NCI-H526 treated with DMSO at 0.1 percent for 48 hours (cell line): ENCODE measurements around the gene PPM1F.

Experiments used
- DNase-seq: peaks from one replicate; lab custom pipeline; 2025; lab: John Stamatoyannopoulos, UW

The PPM1F gene

DNA sequence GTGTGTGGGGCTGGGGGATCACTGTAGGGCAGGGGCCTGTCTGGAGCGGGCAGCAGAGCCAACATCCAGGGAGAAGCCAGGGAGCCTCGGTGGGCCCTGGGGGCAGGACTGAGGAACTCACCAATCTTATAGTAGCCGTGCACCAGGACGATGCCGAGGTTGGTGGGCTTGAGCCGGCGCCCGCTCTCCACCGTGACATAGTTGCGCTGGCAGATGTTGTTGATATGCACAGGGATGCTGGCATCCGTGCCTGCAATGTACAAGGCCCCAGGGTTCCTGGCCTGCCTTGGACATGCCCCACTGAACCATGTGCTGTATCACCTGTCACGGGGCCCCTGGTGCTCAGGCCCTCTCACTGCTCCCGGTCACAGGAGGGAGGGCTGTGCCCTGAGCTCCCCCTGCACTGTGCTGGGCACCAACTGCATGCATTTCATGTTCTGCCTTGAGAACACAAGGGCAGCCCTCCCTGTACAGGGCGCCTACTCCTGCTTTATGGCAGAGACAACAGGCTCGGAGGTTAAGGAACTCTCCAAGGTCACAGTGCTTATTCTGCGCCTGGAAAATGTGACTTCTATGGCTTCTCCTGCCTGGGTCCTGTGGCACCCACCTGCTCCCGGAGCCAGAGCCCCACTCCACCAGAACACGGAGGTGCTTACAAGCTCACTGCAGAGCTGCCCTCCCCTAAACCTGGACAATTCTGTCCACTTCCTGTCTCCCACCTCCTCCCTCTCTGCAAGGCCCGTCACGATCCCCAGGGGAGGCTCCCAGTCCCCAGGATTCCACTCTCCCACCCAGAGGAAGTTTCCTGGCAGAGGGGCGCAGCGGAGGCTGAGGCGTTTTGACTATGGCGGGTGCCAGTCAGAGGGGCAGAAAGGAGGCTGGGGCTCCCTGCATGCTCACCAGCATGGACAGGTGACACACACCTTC, 7.8 kb upstream of the PPM1F start:
- no peak for DNase-seq

DNA sequence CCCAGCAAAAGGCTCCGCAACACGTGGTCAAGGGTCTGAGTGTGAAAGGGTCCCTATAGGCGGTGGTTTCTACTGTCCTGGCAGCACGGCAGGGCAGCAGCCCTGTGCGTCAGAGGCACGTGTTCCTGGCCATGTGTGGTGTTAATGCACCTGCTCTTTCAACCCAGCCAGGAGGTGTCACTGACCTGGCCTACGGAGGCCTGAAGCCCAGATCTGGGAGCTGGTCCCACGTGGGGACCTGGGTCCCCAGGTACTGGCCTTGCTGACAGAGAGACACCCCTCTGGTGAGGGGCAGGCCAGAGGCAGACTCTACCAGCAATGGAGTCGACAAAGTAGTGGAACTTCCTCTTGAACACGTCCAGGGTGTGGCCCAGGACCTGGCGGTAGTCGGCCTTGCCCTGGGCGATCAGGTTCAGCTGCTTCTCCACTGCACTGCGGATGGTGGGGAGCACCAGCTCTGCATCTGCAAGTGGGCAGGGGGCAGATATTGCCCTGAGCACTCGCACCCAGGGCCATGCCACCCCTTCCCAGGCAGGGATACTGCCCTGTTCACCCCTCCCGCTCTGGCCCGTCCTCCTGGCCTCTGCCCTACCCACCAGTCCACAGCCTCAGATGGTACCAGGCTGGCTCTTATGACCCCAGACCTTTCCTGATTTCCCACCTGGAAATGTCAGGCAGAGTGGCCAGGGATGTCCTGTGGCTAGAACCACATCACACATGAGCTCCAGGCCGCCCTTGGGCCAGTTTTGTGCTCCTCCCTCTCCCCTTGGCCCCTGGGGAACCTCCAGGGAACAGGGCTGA, 6.8 kb upstream of the PPM1F start:
- no peak for DNase-seq

DNA sequence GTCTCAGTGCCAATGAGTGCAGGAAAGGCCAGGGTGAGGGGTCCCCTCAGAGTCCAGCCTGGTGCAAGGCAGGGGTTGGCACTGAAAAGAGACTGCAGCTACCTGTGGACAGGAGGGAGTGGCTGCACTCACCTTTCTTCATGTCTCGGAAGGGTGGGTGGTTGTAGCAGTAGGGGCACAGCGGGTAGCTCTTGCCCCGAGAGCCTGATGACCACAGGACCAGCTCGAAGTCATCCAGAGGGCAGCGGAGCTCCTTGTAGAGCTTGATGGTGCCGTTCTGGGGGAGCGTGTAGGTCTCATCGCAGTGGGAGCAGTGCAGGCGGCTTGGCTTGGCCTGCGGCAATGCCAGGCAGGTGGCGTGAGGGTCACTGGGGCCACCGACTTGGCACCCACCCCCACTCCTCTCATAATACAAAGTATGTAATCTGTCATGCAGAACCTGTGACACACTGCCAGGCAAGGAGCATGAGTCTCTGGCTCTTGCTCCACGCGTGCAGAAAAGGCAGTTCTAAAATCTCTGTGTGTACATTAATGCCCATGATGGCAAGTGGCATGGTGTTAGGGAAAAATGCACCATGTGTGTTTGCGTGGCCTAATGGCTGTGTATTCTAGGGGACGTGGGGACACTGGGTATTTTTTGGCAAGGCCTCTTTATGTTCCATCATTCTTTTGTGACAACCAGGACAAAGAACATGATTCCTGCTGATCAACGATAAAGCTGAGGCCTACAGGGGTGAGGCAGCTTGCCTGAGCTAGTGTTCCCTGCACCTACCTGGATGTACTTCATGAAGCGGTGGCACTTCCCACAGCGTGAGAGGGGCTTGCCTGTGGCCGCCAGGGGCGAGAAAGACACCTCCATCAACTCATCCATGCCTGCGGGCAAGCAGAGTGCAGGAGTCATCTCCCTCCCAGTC, 6.0 kb upstream of the PPM1F start:
- no peak for DNase-seq

DNA sequence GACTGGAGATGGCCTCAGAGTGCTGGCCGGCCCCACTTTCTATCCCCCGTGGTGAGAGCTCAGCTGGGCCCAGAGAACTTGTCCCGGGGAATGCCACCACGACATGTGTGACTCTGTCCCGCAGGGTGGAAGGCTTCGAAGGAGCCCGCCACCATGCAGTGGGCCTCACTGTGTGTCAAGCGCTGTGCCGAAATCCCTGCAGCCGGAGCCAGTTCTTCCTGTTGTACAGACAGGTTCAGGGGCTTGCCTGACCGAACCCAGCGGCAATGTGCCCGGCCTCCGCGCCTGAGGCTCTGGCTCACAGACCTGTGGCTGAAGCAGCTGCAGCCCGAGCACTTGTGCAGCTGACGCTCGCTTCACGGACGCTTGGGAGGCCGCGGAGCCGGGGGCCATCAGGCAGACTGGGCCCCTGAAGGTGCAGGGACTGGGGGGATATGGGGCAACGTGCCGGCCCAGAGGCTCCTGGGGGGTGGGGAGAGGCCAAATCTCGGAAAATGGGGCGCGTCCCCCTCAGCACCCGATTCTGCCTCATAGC, 650 bp downstream of the PPM1F start:
- no peak for DNase-seq

DNA sequence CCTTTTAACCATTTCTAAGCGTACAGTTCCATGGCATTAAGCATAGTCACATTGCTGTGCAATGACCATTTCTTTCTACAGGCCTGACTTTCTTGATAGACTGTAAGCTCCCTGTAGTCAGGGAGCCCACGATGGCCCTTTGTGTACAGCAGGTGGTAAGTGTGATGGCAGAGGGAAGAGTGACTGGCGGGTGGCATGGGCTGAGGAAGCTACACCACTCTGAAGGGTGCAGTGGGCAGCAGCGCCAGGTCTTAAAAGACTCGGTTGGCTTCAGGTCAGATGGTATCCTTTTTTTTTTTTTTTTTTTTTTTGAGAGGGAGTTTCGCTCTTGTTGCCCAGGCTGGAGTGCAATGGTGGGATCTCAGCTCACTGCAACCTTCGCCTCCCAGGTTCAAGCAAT, 1.6 kb downstream of the PPM1F start:
- DNase-seq: no peak

DNA sequence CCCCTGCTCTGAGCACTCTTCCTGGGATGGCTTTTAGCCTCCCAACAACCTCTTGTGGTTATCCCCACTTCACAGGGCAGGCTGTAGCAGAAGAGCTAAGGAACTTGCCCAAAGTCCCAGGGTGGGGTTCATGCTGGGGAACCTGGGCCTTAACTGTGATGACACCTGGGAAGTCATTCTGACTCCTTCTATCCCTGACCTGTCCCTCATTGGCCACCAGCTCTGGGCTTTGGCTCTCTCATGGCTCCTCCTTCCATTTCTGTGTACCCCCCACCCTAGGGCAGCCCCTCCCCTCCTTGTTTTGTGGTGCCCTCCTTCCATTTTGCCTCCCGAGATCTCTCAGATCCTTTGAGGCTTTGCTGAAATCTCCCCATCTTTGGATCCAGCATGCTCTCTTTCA, 2.7 kb downstream of the PPM1F start:
- no peak for DNase-seq

DNA sequence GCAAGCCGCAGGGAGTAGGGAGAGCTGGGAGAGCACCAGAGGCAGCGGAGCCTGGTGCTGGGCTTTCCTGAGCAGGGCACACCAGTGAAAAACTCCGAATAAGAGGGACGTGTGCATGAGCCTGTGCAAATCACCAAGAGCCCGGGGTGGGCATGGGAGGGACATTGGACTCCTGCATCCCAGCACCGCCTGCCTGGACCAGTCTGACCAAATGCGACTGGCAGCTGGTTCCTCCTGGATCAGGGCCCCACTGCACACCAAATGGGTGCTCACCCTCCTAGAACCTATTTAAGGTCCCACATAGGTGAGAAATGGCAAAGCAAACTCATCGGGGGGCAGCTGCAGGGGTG, 3.1 kb downstream of the PPM1F start:
- DNase-seq: no peak

DNA sequence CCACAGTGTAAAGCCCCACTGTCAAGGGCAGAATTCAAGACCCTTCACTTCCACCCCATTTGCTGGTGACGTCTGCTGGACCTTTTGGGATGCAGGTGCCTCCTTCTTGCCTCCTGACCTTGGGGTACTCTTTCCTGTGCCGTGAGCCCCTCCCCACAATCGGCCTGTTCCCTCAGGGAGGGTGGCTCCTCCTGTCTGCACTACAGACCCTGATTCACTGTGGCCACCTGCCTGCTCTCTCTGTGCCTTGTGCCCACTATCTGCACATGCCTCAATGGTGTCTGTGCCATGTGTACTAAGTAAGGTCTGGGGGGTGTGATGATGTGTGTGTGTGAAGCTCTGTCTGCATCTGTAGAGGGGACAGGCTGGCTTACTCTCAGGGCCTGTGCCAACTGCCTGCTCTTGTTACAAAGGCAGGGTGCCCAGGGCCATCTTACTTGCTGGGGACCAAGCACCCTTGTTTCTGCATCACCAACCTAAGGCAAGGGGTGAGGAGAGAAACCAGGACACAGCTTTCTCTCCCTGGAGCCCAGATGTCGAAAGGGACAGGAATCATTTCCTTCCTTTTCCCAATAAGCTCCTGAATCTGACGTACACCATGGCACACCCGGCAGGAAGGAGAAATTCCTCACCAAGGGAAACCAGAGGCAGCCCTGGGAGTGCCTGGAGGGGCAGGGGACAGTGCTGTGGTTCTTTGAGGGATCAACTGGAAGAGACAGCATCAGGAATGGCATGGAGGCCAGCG, 3.7 kb downstream of the PPM1F start:
- DNase-seq: no peak

DNA sequence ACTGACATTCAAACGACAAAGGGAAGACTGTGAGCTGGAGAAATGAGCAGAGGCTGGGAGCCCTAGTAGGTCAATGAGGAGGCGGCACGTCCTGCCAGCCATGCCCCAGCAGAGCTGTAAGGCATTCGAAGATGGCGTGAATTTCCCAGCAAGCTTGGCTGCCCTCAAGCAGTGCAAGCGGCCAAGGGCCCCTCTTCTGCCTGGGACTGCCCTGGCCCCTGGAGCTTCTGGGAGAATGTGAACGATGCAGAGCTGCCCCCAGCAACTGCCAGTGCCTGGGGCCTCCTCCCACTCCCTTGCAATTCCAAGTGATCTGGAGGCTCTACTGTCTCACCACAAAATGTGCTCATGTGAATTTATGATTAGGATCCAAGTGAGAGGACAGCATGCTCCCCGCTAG, 4.3 kb downstream of the PPM1F start:
- DNase-seq: no peak

DNA sequence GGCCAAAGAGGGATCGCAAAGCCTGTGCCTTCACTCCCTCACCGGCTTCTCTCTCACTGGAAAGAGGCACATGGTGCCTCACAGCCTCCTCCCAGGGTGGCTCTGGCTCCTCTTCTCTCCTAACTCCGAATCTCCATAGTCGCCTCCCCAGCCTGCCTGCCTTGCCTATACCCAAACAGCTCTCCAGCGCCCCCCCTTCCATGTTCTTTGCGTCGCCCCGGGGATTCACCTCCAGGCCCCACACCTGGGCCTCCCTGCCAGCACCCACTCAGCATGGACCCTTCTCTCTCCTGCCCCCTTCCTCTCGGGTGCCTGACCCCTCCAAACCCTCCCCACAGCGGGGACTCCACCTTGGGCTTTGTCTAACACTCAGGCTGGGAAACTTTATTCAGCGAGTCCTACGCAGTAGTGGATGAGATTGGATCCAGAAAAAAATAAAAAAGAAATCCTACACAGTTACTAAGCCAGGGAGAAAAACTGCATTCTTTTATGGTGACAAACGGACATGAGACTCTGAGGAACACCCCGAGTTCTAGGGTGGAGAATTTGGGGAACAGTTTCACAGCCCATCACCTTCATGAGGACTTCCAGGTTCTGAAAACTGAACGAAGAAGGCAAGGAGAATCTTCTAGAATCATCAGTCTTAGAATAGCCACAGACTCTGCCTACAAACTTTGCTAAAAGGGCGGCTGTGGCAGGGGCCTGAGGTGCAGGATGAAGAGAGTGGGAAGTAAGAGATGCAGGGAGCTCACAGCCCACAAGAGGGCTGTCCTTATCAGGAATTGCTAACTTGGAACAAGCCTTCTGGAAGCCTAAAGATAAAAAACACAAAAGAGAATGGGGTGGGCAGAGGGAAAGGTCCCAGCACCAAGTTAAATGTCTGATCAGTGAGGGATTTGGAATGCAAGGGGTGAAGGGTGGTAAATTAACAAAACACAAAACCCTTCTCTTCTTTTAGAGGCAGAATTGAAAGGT, 5.3 kb downstream of the PPM1F start:
- no peak for DNase-seq

DNA sequence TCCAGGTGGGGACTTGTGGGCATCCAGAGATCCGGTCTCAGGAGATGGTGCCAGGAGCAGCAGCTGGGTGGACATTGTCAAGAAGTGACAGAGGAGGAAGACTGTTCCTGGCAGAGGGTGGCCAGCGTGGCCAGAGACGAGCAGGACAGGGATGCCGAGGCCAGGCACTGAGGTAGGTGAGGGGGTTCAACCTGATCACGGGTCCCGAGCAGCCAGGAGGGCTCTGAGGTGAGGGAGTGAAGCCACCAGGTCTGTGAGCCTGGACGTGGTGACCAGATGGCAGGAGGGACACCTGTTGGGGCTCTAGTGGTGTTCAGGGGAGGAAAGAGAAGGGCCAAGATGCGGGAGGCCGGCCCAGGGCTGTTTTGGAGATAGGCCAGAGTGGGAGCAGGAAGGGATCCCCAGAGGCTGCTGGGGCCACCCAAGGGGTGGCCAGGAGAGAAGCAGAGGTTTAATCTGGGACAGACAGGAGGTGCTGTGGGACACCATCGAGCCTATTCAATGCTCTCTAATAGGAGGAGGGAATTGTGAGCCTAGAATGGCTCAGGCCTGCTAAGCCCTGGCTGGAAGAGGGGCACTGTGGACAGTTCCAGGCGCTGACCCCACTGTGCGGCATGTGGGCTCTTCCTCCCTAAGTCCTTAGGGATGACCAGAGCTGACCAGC, 6.3 kb downstream of the PPM1F start:
- no peak for DNase-seq

DNA sequence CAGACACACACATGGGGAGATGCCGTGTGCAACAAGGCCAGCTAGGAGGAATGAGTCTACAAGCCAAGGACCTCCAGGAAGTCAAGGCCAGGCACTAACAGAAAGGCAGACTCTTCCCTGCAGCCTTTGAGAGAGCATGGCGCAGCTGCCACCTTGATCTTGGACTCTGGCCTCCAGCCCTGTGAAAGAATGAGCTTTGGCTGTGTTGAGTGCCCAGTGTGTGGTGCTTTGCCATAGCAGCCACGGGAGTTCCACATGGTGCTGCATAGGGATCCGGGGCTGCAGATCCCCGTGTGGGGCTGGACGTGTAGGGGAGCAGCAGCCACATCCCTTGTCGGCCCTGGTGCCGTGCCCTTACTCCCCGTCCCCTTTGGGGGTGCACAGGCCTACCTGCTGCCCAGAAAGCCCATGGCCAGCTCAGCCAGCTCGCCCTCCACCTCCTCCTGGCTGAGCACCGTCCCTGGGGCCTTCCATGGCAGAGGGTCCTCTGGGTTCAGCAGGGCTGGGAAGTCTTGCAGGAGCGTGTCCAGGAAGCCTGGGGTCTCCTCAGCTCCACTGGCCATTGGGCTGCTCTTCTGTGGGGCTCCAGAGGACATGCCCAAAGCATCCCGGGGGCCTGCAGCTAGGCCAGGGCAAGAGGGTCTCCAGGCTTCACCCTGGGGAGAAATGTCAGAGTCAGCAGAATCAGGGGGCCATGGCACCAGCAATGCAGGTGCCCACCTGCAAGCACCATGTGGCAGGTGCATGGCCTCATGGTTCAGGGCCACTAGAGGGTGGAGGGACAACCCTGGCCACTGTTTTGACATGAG, 7.0 kb downstream of the PPM1F start:
- no peak for DNase-seq

DNA sequence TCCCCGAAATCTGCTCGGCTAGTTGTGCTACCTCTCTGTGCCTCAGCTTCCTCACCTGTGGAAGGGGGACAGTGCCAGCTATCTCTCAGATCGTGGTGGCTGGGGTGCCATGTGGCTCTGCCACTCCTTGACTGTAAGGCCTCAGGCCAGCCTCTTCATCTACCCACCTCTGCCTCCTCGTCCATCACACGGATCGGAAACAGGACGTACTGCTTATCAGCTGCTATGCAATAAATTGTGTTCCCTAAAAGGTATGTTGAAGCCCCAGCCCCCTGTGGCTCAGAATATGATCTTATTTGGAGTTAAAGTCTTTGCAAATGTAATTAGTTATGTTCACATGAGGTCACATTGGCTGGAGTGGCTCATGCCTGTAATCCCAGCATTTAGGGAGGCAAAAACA, 7.8 kb downstream of the PPM1F start:
- DNase-seq: no peak

DNA sequence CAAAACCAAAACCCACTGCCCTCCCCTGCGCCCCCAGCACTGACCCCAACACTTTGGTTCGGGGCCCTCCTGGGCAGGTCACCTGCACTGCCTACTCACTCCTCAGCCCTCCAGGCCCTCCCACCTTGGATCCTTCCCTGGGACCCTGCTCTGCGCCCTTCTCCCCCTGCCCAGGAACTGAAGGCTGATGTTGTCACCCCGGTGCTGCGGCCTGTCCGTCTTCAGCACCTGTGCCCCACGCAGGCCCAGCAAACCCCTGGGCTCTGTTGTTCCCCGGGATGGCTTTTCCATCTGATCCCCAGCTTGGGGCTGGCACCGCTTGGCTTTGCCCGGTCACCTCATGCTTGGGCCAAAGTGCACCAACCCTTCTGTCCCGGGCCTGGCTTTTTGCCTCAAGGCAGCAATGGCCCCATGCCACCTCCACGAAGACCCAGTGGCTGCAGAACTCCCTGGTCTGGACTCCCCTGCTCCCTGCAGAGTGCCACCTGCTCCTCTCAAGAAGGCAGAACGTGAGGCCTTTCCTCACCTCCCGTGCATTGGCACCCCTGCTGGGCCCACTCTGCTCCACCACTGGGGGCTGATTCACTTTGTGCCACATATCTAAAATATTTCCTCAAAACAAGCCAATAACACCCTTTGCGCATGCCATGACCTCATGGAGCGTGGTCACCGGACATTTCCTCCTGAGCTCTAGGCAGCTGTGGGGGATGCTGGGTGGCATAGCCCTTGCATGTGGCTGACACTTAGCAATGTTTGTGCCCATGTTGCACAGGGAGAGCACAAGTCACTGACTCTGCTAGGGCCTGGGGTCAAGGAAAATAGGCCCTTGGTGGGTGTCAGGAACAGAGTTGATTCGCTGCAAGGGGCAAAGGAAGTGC, 8.8 kb downstream of the PPM1F start:
- no peak for DNase-seq

DNA sequence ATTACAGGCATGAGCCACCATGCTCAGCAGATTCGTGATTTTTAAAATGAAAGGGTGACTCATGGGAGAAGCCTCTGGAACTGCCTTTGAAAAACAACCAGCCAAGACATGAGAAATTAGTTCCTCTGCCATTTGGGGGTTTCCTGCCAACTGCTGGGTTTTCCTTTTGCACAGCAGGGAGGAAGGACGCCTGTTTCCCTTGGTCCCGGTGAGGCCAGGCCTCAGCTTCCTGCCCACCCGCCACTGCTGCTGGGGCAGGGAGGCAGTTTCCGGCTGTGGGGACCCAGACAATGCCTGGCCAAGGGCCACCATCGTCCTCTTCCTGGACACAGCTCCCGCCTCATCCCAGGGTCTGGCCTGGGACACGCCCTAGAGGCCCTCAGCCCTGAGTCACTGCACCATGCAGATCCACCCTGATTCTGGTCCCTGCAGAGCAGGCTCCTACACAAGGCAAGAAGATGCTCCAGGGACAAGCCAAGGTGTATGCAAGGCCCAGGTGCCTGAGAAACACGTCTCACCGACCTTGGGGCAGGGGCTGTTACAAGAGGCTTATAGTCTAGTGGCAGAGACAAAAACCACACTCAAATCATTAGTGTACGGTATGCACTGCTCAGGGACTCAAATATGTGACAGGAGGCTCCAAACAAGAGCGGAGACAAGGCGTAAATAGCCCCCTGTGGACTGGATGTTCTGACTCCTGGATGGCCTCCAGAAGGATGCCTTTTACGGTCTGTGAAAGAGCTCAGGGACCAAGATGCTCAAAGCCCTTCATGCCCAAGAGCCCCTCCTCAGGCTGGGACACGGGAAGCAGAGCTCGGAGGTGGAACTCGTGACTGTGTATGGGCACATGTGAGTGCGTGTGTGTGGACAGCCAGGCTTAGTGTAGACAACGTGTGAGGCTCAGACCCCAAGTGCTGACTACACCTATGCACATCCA, 10.0 kb downstream of the PPM1F start:
- DNase-seq: no peak

DNA sequence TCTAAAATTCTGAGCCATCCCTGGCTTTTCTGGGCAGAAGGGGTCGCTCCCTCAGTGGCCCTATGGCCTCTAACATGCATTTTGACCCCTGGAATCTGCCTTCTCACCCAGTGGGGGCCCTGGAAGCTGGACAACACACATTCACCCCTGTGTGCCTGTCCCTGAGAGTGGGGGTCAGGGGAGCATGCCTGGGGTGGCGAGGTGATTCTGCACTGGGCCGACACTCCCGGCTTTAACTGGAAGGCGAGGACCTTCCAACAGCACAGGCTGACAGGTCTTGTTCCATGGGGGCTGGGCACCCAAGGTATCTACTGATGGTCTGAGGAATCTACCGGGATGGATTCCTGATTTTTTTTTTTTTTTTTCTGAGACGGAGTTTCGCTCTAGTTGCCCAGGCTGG, 10.7 kb downstream of the PPM1F start:
- DNase-seq: no peak

DNA sequence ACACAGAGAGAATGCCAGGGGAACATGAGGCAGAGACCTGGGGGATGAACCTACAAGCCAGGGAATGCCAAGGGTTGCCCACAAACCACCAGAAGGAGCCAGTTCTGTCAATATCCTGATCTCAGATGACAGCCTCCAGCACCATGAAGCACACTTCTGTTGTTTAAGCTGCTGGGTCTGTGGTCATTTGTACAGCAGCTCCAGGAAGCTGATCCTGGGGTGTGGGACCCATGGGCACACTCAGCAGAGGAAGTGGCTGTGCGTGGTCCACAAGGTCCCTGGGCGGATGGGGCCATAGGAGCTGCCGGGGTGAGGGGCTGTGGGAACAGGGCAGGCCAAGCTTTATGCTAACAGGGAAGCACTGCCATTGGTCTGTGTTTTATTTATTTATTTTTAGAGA, 12.1 kb downstream of the PPM1F start:
- no peak for DNase-seq
